Spleen (tissue), 11 donors: Measurements from ENCODE around the gene GPC3. TPM values are rescaled to one million over a fixed set of nuclear protein-coding genes. Genes with fewer than 3 reads are reported as not detected.
A peak's percentile ranks its signal among the peaks of the same experiment; 100 is the strongest.

Experiments
- DNase-seq: peaks from one replicate; pipeline ENCODE4 v3.0.0-alpha.2; 2020
- H3K27ac ChIP-seq, 8 donors: fragments of 200-600 bp; sonication (generic) in 7 of 8; 1 replicate in 4 of 8; 2 replicates in 4 of 8; pipeline versions ENCODE4 v1.5.0 to v1.8.0; 2016 to 2021; ENCODE audit warnings: inconsistent platforms in 4 of 8, mild to moderate bottlenecking in 4 of 8, moderate library complexity in 1 of 8
- H3K27me3 ChIP-seq, 7 donors: fragments of 200-600 bp; sonication (generic) in 6 of 7; replicated peaks in 1 of 7; 1 replicate in 4 of 7; 2 replicates in 3 of 7; pipeline versions ENCODE4 v1.5.0 to v1.8.0; 2016 to 2021; ENCODE audit warnings: inconsistent platforms in 3 of 7, mild to moderate bottlenecking in 1 of 7
- H3K36me3 ChIP-seq, 6 donors: fragments of 200-600 bp; sonication (generic) in 5 of 6; 1 replicate in 4 of 6; 2 replicates in 2 of 6; pipeline versions ENCODE4 v1.5.0 to v1.8.0; 2016 to 2021; ENCODE audit warnings: inconsistent platforms in 2 of 6
- H3K4me1 ChIP-seq, 6 donors: fragments of 200-600 bp; sonication (generic) in 5 of 6; 1 replicate in 3 of 6; 2 replicates in 3 of 6; pipeline versions ENCODE4 v1.5.0 to v1.8.0; 2016 to 2021; ENCODE audit warnings: inconsistent platforms in 3 of 6
- H3K4me3 ChIP-seq, 8 donors: fragments of 200-600 bp; sonication (generic) in 7 of 8; 1 replicate in 4 of 8; 2 replicates in 4 of 8; pipeline versions ENCODE4 v1.5.0 to v1.8.0; 2016 to 2021; ENCODE audit warnings: inconsistent platforms in 4 of 8, mild to moderate bottlenecking in 4 of 8, moderate library complexity in 2 of 8
- H3K9me3 ChIP-seq, 8 donors: fragments of 200-600 bp; sonication (generic) in 7 of 8; 1 replicate in 4 of 8; 2 replicates in 4 of 8; pipeline versions ENCODE4 v1.5.0 to v1.8.0; 2016 to 2021; ENCODE audit warnings: inconsistent platforms in 4 of 8
- CTCF ChIP-seq, 11 experiments: fragments of 200-600 bp in 7 of 11; fragments of 450-650 bp in 4 of 11; sonication (generic) in 4 of 11; IDR thresholded peaks in 8 of 11; conservative IDR thresholded peaks in 3 of 11; 1 replicate in 7 of 11; 2 replicates in 4 of 11; pipeline versions ENCODE4 v1.4.0 to v1.8.0; 2016 to 2021; ENCODE audit warnings: antibody characterized with exemption in 11 of 11, inconsistent platforms in 4 of 11, mild to moderate bottlenecking in 1 of 11
- POLR2A ChIP-seq, 3 donors: fragments of 450-650 bp; IDR thresholded peaks; one replicate each; pipeline ENCODE4 v1.5.1; 2017; ENCODE audit warnings: antibody characterized with exemption in 3 of 3, mild to moderate bottlenecking in 1 of 3
- POLR2AphosphoS5 ChIP-seq, 3 donors: sonication (generic); formaldehyde crosslinking; IDR thresholded peaks; one replicate each; pipeline ENCODE4 v1.5.1; 2017; ENCODE audit warnings: antibody characterized with exemption in 3 of 3
- WGBS, 5 donors: extraction: QIAGEN DNeasy Blood & Tissue Kit in 3 of 5; methylation state at CpG; one replicate each; pipeline versions ENCODE4 v1.1.5 to v1.1.7; 2013 to 2018; 5-methylcytosine and 5-hydroxymethylcytosine counted together
- intact Hi-C: fragments of 100-400 bp; cut with DNase I; formaldehyde crosslinking; loops from one replicate; pipeline ENCODE4 v1.15.0; 2023; ENCODE audit warnings: low total_unique reads
- polyA plus RNA-seq, 3 donors: library from polyadenylated mRNA; stranded (reverse); fragments of 200-250 nt; gene quantifications; one replicate each; pipeline ENCODE4 v1.2.1, GENCODE V29; 2013
- total RNA-seq, 7 donors: library from RNA; depleted of rRNA in 3 of 7; stranded (reverse); fragments of >200 nt in 3 of 7; fragmentation: NEBNext Ultra II Directional in 4 of 7; extraction: Animal tissue kit (Norgen Biotek cat#: 25700) in 4 of 7; gene quantifications; one replicate each; pipeline versions ENCODE4 v1.1.0 to v1.2.1, GENCODE V29; 2016 to 2021
- donor health status: healthy with polysubstance abuse.
- donor health status: DM: no; HTN: no; CAD: no; lungs with moderate emphysema.
- donor health status: DM: no; HTN: no; CAD: no.
- donor health status: Bipolar disorder and iron deficiency.
- donor health status: healthy.
- donor health status: DM: no; HTN: no; CAD: no.
- donor health status: DM: yes; HTN: yes; CAD: no.

Gene GPC3
- total and polyA plus RNA-seq, 10 donors: 0.41 to 3.3 (median 1.5) TPM

- Histone ChIP-seq H3K27me3 (peaks cover 0 to 52% (median 24%) of the 10 kb centered on the region in 7 donors), H3K4me3 (peak overlapping the region in 7 of 8 donors; percentile 10 to 66 (median 27)), H3K27ac (no peak overlapping the region), H3K36me3 (no peaks in the 10 kb centered on the region), H3K4me1 (peaks cover 3 to 11% (median 5%) of the 10 kb centered on the region in 6 donors), H3K9me3 (no peaks in the 10 kb centered on the region)
- intact Hi-C loops: no loop called here
- 13 to 50% (median 17%) methylated on average over 11 to 14 of the region's 14 CpGs for WGBS, 5 donors
- no peak for DNase-seq
- TF ChIP-seq POLR2A (IDR thresholded peaks at IDR 0.05): no peak
- TF ChIP-seq CTCF (IDR thresholded peaks at IDR 0.05 in 8 of 11, conservative IDR thresholded peaks at IDR 0.05 in 3 of 11): no peak
- no peak for TF ChIP-seq POLR2AphosphoS5 (IDR thresholded peaks at IDR 0.05)
These were observed 731 bp upstream of the GPC3 start for GRCh38 chrX:133985967-133986683.

DNA sequence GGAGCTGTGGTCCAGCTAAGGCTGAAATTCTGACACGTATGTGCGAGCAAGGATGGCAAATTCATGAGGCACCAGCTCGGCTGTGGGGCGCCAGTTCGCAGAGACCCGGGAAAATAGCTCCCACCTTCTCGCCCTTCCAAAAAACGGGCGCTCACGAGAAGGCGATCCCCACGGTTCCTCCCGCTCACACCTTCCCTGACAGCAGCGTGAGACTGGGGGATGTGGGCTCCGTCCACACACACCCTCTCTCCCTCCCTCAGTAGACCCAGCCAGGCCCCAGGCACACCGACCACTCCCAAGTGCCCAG, 584 bp downstream of the GPC3 start:
- intact Hi-C loops: no loop called here
- peak; percentile 67 for DNase-seq
- no peak overlapping the region for H3K27ac ChIP-seq
- no peaks in the 10 kb centered on the region for H3K9me3 ChIP-seq
- TF ChIP-seq POLR2AphosphoS5 (IDR thresholded peaks at IDR 0.05): no peak
- no peak for TF ChIP-seq CTCF (IDR thresholded peaks at IDR 0.05 in 8 of 11, conservative IDR thresholded peaks at IDR 0.05 in 3 of 11)
- no peak for TF ChIP-seq POLR2A (IDR thresholded peaks at IDR 0.05)
- 7 to 40% (median 21%) methylated on average over 4 to 16 of the region's 16 CpGs; no CpG with 5 or more reads in 1 of the 5 donors for WGBS, 5 donors
- no peaks in the 10 kb centered on the region for H3K36me3 ChIP-seq
- peaks cover 0 to 56% (median 24%) of the 10 kb centered on the region in 7 donors for H3K27me3 ChIP-seq
- peak overlapping the region in 3 of 8 donors; percentile 29 to 66 (median 34) for H3K4me3 ChIP-seq
- peaks cover 3 to 11% (median 5%) of the 10 kb centered on the region in 6 donors for H3K4me1 ChIP-seq

GRCh38 chrX:133983974-133984845, 1.2 kb downstream of the GPC3 start:
- peak overlapping the region in 1 of 8 donors; percentile 66 for H3K4me3 ChIP-seq
- H3K27me3 ChIP-seq: peaks cover 0 to 56% (median 24%) of the 10 kb centered on the region in 7 donors
- H3K4me1 ChIP-seq: peaks cover 3 to 11% (median 5%) of the 10 kb centered on the region in 6 donors
- H3K27ac ChIP-seq: no peak overlapping the region
- DNase-seq: peak; percentile 67
- intact Hi-C loops: no loop called here
- 7 to 58% (median 19%) methylated on average over 11 to 40 of the region's 40 CpGs for WGBS, 5 donors
- H3K36me3 ChIP-seq: no peaks in the 10 kb centered on the region
- no peaks in the 10 kb centered on the region for H3K9me3 ChIP-seq
- TF ChIP-seq POLR2AphosphoS5 (IDR thresholded peaks at IDR 0.05): no peak
- no peak for TF ChIP-seq CTCF (IDR thresholded peaks at IDR 0.05 in 8 of 11, conservative IDR thresholded peaks at IDR 0.05 in 3 of 11)
- no peak for TF ChIP-seq POLR2A (IDR thresholded peaks at IDR 0.05)
